ENCODE measurements around the gene SPAG16. TPM values are rescaled to one million over a fixed set of nuclear protein-coding genes. Genes with fewer than 3 reads are reported as not detected.
"Not testable (repeated sequence)": the region's sequence is repeated elsewhere in the genome, so short reads cannot be mapped to it uniquely, and the experiment has no call there.

Gene SPAG16
- total and polyA plus RNA-seq, 2 experiments from 2014 or later: 28.9 to 30.7 TPM

DNA sequence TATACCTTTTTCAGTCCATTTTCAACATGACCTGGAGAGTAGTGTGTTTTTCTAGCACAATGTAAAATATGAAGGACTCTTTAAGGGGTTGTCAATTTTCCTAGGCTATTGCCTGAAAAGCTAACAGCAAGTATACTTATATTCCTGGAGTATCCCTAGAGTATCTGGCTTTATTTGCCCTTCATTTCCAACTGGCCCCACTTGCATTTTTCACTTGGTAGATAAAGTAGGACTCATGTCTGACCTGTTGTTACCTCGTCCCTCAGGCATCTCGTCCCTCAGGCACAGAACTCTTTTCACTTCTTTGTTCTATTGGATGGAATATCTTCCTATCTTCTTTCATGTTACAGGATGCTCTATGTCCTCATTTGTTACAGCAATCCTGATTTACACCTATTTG lies 69.2 kb downstream of the SPAG16 start:
- DNase-seq: no peak
- Histone ChIP-seq H2AFZ (no peak overlapping the region), H3K9ac (no peak overlapping the region), H3K9me2 (ENCODE audit: insufficient read depth) (no peaks in the 10 kb centered on the region), H3F3A (ENCODE audit: insufficient read depth) (no peaks in the 10 kb centered on the region), H3K4me1 (ENCODE audit: insufficient read depth) (no peaks in the 10 kb centered on the region), H3K27ac (no peak overlapping the region), H3K4me2 (ENCODE audit: unreplicated experiment) (no peak overlapping the region), H3K9me3 (ENCODE audit: low read depth) (no peaks in the 10 kb centered on the region), H3K4me3 (no peak overlapping the region), H3K27me3 (replicated peaks; ENCODE audit: insufficient read depth) (no peaks in the 10 kb centered on the region), H3K36me3 (ENCODE audit: low read depth) (no peaks in the 10 kb centered on the region), H4K20me1 (ENCODE audit: insufficient read depth) (no peaks in the 10 kb centered on the region), H3K79me2 (ENCODE audit: insufficient read depth) (no peaks in the 10 kb centered on the region)
- in situ Hi-C loops (cut with MboI): no loop called here
- 83 to 85% methylated on average over 2 of the region's 2 CpGs for WGBS, 2 experiments (ENCODE audit: low coverage in 1 of 2, low lambda C conversion rate in 2 of 2, missing lambda C conversion rate in 2 of 2)
- TF ChIP-seq EZH2phosphoT487 (IDR thresholded peaks at IDR 0.05; ENCODE audit: insufficient read depth, low read depth) (no peak), EZH2 (IDR thresholded peaks at IDR 0.05; ENCODE audit: insufficient read depth, poor library complexity, severe bottlenecking) (no peak)

DNA sequence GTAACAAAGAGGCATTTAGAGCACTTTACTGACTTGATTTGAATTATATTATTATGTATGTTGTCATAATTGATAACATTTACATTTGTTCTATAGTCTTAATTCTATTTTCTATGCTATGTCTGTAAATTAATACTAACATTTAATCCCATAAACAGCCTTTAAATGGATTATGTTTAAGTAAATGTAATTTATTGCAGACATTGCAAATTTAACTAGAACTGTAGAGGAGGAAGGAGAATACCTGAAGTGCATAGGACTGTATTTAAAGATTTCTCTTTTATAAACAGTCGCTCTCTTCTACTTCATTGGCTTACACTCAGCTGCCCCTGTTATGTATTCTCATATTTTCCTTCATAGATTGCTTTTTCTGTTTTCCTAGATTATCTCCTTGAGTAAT lies 92.4 kb downstream of the SPAG16 start:
- H3K27me3 ChIP-seq (replicated peaks; ENCODE audit: insufficient read depth): no peaks in the 10 kb centered on the region
- H3K9ac ChIP-seq: no peak overlapping the region
- DNase-seq: no peak
- H3K9me3 ChIP-seq (ENCODE audit: low read depth): no peaks in the 10 kb centered on the region
- no peaks in the 10 kb centered on the region for H3K4me1 ChIP-seq (ENCODE audit: insufficient read depth)
- H3F3A ChIP-seq (ENCODE audit: insufficient read depth): no peaks in the 10 kb centered on the region
- H3K36me3 ChIP-seq (ENCODE audit: low read depth): no peaks in the 10 kb centered on the region
- no peaks in the 10 kb centered on the region for H3K79me2 ChIP-seq (ENCODE audit: insufficient read depth)
- in situ Hi-C loops (cut with MboI): no loop called here
- 100% methylated on average over 1 of the region's 1 CpG for WGBS, 2 experiments (ENCODE audit: low coverage in 1 of 2, low lambda C conversion rate in 2 of 2, missing lambda C conversion rate in 2 of 2)
- H3K9me2 ChIP-seq (ENCODE audit: insufficient read depth): no peaks in the 10 kb centered on the region
- H3K4me3 ChIP-seq: no peak overlapping the region
- H4K20me1 ChIP-seq (ENCODE audit: insufficient read depth): no peaks in the 10 kb centered on the region
- H2AFZ ChIP-seq: no peak overlapping the region
- no peak overlapping the region for H3K27ac ChIP-seq
- no peak overlapping the region for H3K4me2 ChIP-seq (ENCODE audit: unreplicated experiment)
- TF ChIP-seq EZH2 (IDR thresholded peaks at IDR 0.05; ENCODE audit: insufficient read depth, poor library complexity, severe bottlenecking): no peak
- no peak for TF ChIP-seq EZH2phosphoT487 (IDR thresholded peaks at IDR 0.05; ENCODE audit: insufficient read depth, low read depth)

DNA sequence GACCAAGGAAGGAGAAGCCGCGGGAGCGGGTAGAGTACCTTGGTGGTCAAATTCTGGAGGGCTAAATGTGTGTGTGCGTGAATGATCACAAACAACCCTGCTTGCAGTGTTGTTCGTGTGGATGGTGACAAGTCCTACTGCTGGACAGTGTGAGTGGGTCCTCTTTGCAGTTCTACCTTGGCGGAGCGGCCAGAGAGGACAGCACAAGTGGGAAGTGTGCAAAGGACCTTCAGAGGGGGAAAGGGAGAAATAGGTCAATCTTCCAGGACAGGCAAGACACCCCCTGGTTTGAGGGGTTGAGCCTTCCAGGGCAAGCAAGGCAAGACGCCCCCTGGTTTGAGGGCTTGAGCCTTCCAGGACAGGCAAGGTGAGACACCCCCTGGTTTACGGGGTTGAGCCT lies 122.8 kb downstream of the SPAG16 start:
- 80 to 84% methylated on average over 9 of the region's 9 CpGs for WGBS, 2 experiments (ENCODE audit: low coverage in 1 of 2, low lambda C conversion rate in 2 of 2, missing lambda C conversion rate in 2 of 2)

DNA sequence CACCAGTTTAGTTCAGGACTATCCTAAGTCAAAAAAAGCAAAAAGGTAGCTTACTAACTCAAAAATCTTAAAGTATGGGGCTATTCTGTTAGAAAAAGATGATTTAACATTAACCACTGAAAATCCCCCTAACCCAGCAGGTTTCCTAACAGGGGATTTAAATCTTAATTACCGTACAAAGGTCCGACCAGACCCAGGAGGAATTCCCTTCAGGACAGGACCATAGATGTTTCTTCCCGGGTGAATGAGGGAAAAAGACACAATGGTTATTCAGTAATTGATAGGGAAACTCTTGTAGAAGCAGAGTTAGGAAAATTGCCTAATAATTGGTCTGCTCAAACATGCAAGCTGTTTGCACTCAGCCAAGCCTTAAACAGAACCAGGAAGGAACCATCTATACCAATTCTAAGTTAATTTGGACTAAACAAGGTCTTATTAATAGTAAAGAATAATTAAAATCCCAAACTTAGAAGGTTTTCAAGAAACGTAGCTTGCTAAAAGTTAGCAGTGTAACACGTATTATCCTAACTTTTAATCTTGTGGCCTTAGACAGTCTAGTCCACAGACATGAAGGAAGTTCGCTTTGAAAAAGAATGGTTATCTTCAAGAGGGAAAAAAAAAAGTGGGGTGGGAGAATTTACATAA lies 124.3 kb downstream of the SPAG16 start:
- H3K9ac ChIP-seq; H3K27ac ChIP-seq; H2AFZ ChIP-seq; DNase-seq; H3K9me2 ChIP-seq (ENCODE audit: insufficient read depth); H3K4me3 ChIP-seq; H3K36me3 ChIP-seq (ENCODE audit: low read depth); H3K27me3 ChIP-seq (replicated peaks; ENCODE audit: insufficient read depth); H3K4me1 ChIP-seq (ENCODE audit: insufficient read depth); H4K20me1 ChIP-seq (ENCODE audit: insufficient read depth); H3F3A ChIP-seq (ENCODE audit: insufficient read depth); H3K9me3 ChIP-seq (ENCODE audit: low read depth); H3K4me2 ChIP-seq (ENCODE audit: unreplicated experiment); in situ Hi-C loops (cut with MboI); H3K79me2 ChIP-seq (ENCODE audit: insufficient read depth): not testable (repeated sequence)
- WGBS, 2 experiments (ENCODE audit: low coverage in 1 of 2, low lambda C conversion rate in 2 of 2, missing lambda C conversion rate in 2 of 2): 71 to 74% methylated on average over 6 of the region's 6 CpGs

More for the DNA sequence above, 122.8 kb downstream of the SPAG16 start:
- H3K9me3 ChIP-seq (ENCODE audit: low read depth); H3K9me2 ChIP-seq (ENCODE audit: insufficient read depth); H3K27me3 ChIP-seq (replicated peaks; ENCODE audit: insufficient read depth); H3K27ac ChIP-seq; H4K20me1 ChIP-seq (ENCODE audit: insufficient read depth); H3K79me2 ChIP-seq (ENCODE audit: insufficient read depth); H2AFZ ChIP-seq; H3K4me3 ChIP-seq; H3F3A ChIP-seq (ENCODE audit: insufficient read depth); H3K9ac ChIP-seq; DNase-seq; H3K4me1 ChIP-seq (ENCODE audit: insufficient read depth); in situ Hi-C loops (cut with MboI); H3K4me2 ChIP-seq (ENCODE audit: unreplicated experiment); H3K36me3 ChIP-seq (ENCODE audit: low read depth): not testable (repeated sequence)

DNA sequence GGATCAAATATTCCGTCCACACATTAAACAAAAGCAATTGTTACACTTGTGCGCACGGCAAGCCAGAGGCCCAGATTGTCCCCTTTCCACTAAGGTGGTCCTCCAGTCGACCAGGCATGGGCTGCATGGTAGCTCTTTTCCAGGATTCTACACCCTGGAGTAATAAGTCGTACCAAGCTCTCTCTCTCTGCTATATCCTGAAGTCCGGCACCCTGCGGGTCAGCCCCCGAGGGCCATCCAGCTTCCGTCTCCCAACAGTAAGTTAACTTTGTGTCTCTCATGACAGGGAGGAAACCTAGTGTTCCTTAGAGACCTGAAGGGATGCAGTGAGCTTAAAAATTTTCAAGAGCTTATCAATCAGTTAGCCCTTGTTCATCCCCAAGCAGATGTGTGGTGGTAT lies 126.4 kb downstream of the SPAG16 start:
- H4K20me1 ChIP-seq (ENCODE audit: insufficient read depth); H3K9me3 ChIP-seq (ENCODE audit: low read depth); H3K4me3 ChIP-seq; H3K79me2 ChIP-seq (ENCODE audit: insufficient read depth); H3K9ac ChIP-seq; H3K27me3 ChIP-seq (replicated peaks; ENCODE audit: insufficient read depth); H3F3A ChIP-seq (ENCODE audit: insufficient read depth); DNase-seq; H3K9me2 ChIP-seq (ENCODE audit: insufficient read depth); H3K4me2 ChIP-seq (ENCODE audit: unreplicated experiment); H3K27ac ChIP-seq; H3K36me3 ChIP-seq (ENCODE audit: low read depth); H3K4me1 ChIP-seq (ENCODE audit: insufficient read depth); H2AFZ ChIP-seq; in situ Hi-C loops (cut with MboI): not testable (repeated sequence)
- 78 to 79% methylated on average over 9 of the region's 9 CpGs for WGBS, 2 experiments (ENCODE audit: low coverage in 1 of 2, low lambda C conversion rate in 2 of 2, missing lambda C conversion rate in 2 of 2)

All from GM23248 (cell line).